Suprapubic skin (tissue), 4 donors: ENCODE data around the gene STRN. TPM values are rescaled to one million over a fixed set of nuclear protein-coding genes. Genes with fewer than 3 reads are reported as not detected.

Experiments
- DNase-seq, 2 donors: peaks; one replicate each; pipeline ENCODE4 v3.0.0-alpha.2; 2019; ENCODE audit warnings: low spot score in 2 of 2
- H3K27ac ChIP-seq: fragments of 200-600 bp; sonication (generic); one replicate; pipeline ENCODE4 v1.5.1; 2019
- H3K27me3 ChIP-seq: fragments of 200-600 bp; sonication (generic); one replicate; pipeline ENCODE4 v1.5.1; 2019
- H3K36me3 ChIP-seq: fragments of 200-600 bp; sonication (generic); one replicate; pipeline ENCODE4 v1.5.1; 2019
- H3K4me1 ChIP-seq: fragments of 200-600 bp; sonication (generic); one replicate; pipeline ENCODE4 v1.5.1; 2019
- H3K4me3 ChIP-seq: fragments of 200-600 bp; sonication (generic); one replicate; pipeline ENCODE4 v1.5.1; 2019; ENCODE audit warnings: mild to moderate bottlenecking
- H3K9me3 ChIP-seq: fragments of 200-600 bp; sonication (generic); one replicate; pipeline ENCODE4 v1.5.1; 2019
- EP300 ChIP-seq: sonication (generic); formaldehyde crosslinking; IDR thresholded peaks from one replicate; pipeline ENCODE4 v1.6.1; 2017; ENCODE audit warnings: antibody characterized with exemption
- POLR2A ChIP-seq, 2 donors: fragments of 450-650 bp; IDR thresholded peaks; one replicate each; pipeline ENCODE4 v1.6.1; 2017; ENCODE audit warnings: antibody characterized with exemption in 2 of 2, mild to moderate bottlenecking in 2 of 2, moderate library complexity in 2 of 2
- POLR2AphosphoS5 ChIP-seq, 3 donors: sonication (generic); formaldehyde crosslinking; IDR thresholded peaks; one replicate each; pipeline ENCODE4 v1.6.1; 2017; ENCODE audit warnings: antibody characterized with exemption in 3 of 3
- WGBS: methylation state at CpG from one replicate; pipeline ENCODE4 v1.1.5; 2018; 5-methylcytosine and 5-hydroxymethylcytosine counted together
- total RNA-seq, 4 donors: library from RNA; depleted of rRNA; stranded (reverse); fragments of >200 nt; gene quantifications; one replicate each; pipeline ENCODE4 v1.1.0, GENCODE V29; 2016
- TF ChIP-seq, protein P1 (sequence below), 2 donors: fragments of 200-600 bp in 1 of 2; fragments of 450-650 bp in 1 of 2; sonication (generic) in 1 of 2; IDR thresholded peaks; one replicate each; pipeline ENCODE4 v1.5.1; 2016 to 2019; ENCODE audit warnings: antibody characterized with exemption in 2 of 2, mild to moderate bottlenecking in 1 of 2, moderate library complexity in 1 of 2

Gene STRN
- 10 to 100 TPM; 28.6 to 39.6 (median 37.5) TPM for total RNA-seq

DNA sequence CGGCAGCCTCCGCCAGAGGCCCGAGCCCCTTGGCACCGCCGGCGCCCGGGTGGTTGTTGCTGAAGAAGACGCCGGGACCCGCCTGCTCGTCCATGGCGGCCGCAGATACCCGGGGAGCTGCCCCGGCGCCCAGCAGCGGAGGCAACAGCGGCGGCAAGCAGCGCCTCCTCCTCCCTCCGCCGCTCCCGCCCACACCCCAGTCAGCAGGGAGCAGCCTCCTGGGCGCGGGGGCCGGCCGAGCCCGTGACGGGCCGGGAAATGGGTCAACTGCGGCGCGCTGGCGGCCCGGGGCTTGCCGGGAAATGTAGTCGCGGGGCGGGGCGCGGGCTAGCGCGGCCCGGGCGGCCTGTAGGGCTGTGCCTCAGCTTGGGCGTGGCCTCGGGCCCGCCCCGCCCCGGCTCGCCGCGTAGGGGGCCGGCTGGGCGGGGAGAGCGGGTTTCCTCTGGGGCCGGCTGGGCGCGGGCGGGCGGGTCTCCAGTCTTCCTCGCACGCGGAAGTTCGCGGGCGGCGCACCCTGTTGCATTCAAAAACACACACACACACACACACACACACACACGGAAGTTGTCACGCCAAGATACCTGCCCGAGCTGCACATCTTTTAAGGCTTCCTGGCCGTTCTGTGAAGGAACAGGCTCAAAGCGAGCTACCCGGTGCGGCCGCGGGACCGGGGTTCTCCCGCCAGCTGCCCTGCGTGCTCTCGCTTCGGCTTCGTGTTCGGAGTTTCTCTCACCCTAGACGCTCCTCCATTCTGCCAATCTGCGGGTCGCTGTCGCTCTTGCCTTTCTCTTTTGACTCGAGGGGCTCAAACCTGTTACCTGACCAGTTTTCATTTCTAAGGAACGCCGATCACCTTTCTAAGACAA is at the start of gene STRN:
Gene STRN, minus strand, starts transcription at position 167 of the 866 bp plus-strand sequence. Its CDS starts 73 bp downstream, at position 94.
- H3K4me3 ChIP-seq, result peak within 1 kb of the TSS; percentile 93
- DNase-seq, result peak; percentile 97

GRCh38 chr2:37013315-37013641 is 46.9 kb upstream of the STRN start:
- H3K4me3 ChIP-seq, result no peak overlapping the region
- H3K27ac ChIP-seq, result no peak overlapping the region
- no peaks in the 10 kb centered on the region for H3K9me3 ChIP-seq
- TF ChIP-seq POLR2AphosphoS5 (IDR thresholded peaks at IDR 0.05), result no peak
- TF ChIP-seq, protein P1, sequence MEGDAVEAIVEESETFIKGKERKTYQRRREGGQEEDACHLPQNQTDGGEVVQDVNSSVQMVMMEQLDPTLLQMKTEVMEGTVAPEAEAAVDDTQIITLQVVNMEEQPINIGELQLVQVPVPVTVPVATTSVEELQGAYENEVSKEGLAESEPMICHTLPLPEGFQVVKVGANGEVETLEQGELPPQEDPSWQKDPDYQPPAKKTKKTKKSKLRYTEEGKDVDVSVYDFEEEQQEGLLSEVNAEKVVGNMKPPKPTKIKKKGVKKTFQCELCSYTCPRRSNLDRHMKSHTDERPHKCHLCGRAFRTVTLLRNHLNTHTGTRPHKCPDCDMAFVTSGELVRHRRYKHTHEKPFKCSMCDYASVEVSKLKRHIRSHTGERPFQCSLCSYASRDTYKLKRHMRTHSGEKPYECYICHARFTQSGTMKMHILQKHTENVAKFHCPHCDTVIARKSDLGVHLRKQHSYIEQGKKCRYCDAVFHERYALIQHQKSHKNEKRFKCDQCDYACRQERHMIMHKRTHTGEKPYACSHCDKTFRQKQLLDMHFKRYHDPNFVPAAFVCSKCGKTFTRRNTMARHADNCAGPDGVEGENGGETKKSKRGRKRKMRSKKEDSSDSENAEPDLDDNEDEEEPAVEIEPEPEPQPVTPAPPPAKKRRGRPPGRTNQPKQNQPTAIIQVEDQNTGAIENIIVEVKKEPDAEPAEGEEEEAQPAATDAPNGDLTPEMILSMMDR (IDR thresholded peaks at IDR 0.05), result no peak
- peaks cover 75% of the 10 kb centered on the region for H3K36me3 ChIP-seq
- H3K27me3 ChIP-seq, result no peaks in the 10 kb centered on the region
- no peak for DNase-seq
- no peaks in the 10 kb centered on the region for H3K4me1 ChIP-seq
- 94% methylated on average over 4 of the region's 4 CpGs for WGBS

More for the DNA sequence above, at the start of gene STRN:
- Histone ChIP-seq H3K9me3 (no peaks in the 10 kb centered on the region), H3K27ac (peak within 1 kb of the TSS; percentile 93), H3K4me1 (peaks cover 33% of the 10 kb centered on the region), H3K27me3 (no peaks in the 10 kb centered on the region), H3K36me3 (no peaks in the 10 kb centered on the region)
- TF ChIP-seq, protein P1 (IDR thresholded peaks at IDR 0.05), result no peak
- TF ChIP-seq EP300 (no peak), POLR2AphosphoS5 (IDR thresholded peaks at IDR 0.05) (peak in 2 of 3 donors; percentile 54 to 82), POLR2A (IDR thresholded peaks at IDR 0.05) (peak in 1 of 2 donors; percentile 79)
- under 1% methylated on average over 44 of the region's 91 CpGs for WGBS

- WGBS, result 82% methylated on average over 5 of the region's 5 CpGs
- TF ChIP-seq POLR2AphosphoS5 (IDR thresholded peaks at IDR 0.05) (no peak), EP300 (no peak), POLR2A (IDR thresholded peaks at IDR 0.05) (no peak)
- TF ChIP-seq, protein P1 (IDR thresholded peaks at IDR 0.05), result no peak
- H3K4me3 ChIP-seq, result no peak overlapping the region
- no peak for DNase-seq
- H3K36me3 ChIP-seq, result peaks cover 75% of the 10 kb centered on the region
- H3K27ac ChIP-seq, result no peak overlapping the region
- no peaks in the 10 kb centered on the region for H3K9me3 ChIP-seq
- H3K4me1 ChIP-seq, result no peaks in the 10 kb centered on the region
- no peaks in the 10 kb centered on the region for H3K27me3 ChIP-seq
These were observed 44.8 kb upstream of the STRN start for GRCh38 chr2:37011130-37011529.

DNA sequence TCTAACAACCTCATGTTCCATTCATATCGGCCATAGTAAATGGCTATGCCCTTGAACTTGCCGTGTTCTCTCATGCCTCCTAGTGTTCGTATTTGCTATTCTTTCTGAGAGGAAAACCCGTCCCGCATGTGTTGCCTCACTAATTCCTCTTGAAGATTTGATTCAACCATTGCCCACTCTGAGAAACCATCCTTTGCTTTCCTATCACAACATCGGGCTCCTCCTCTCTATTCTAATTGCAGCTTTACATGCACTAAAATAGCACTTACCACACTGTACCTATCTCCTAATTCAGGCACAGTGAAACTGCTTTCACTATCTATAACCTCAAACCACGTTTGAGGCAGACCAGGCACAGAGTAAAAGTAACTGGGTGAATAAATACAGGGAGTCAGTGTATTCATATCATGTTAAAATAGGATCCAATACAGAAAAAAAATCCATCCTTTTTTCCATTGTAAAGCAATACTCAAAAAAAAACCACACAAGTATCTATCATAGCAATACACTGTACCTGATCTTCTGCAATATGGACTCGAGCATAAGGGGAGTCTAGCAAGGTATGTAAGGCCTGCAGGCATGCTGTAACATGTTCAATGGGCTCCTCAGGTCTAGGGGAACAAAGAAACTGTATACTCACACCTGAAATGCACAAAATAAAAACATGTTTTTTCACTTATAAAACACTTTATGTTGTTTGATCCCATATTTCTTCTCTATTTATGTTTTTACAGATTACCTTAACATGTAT is 39.0 kb upstream of the STRN start:
- TF ChIP-seq POLR2AphosphoS5 (IDR thresholded peaks at IDR 0.05), result no peak
- TF ChIP-seq EP300, result no peak
- TF ChIP-seq, protein P1 (IDR thresholded peaks at IDR 0.05), result no peak
- TF ChIP-seq POLR2A (IDR thresholded peaks at IDR 0.05), result no peak
- WGBS, result 83% methylated on average over 8 of the region's 8 CpGs

DNA sequence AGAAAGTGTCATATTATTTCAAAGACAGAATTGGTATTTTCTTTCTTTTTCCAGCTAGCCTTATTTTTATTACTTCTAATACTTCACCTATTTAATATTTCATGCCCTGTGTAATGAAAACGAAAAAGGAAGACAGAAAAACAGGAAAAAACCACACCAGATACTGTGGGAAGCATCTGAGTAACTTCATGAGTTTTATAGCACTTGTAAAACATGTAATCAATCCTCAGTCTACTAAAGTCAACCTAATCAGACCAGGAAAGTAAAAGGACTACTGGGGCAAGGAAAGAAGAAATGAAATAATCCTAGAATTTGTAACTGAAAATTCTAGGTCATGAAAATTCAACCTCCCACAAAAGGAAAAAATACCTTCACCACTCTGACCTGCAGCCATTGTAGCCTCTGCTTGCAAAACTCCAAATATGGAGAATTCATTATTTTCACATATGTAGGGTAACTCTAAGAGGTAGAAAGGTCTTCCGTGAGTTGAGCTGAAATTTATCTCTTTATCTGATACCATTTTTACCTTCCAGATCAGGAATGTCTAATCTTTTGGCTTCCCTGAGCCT is 34.7 kb upstream of the STRN start:
- no peak for DNase-seq
- TF ChIP-seq POLR2A (IDR thresholded peaks at IDR 0.05), result no peak
- TF ChIP-seq, protein P1 (IDR thresholded peaks at IDR 0.05), result no peak
- no peak for TF ChIP-seq POLR2AphosphoS5 (IDR thresholded peaks at IDR 0.05)
- TF ChIP-seq EP300, result no peak
- Histone ChIP-seq H3K4me1 (no peaks in the 10 kb centered on the region), H3K4me3 (no peak overlapping the region), H3K27me3 (no peaks in the 10 kb centered on the region), H3K9me3 (no peaks in the 10 kb centered on the region), H3K27ac (no peak overlapping the region), H3K36me3 (peaks cover 86% of the 10 kb centered on the region)
- 85% methylated on average over 2 of the region's 2 CpGs for WGBS

More for the DNA sequence above, 39.0 kb upstream of the STRN start:
- Histone ChIP-seq H3K4me1 (no peaks in the 10 kb centered on the region), H3K27me3 (no peaks in the 10 kb centered on the region), H3K27ac (no peak overlapping the region), H3K4me3 (no peak overlapping the region), H3K9me3 (no peaks in the 10 kb centered on the region), H3K36me3 (peaks cover 85% of the 10 kb centered on the region)
- DNase-seq, result no peak
